Neutrophil (primary cell): ENCODE measurements around the gene ACOT11.

Experiments used
- H3K27ac ChIP-seq: fragments of 200-600 bp; sonication (generic); 2 replicates; pipeline ENCODE4 v1.5.1; 2016; ENCODE audit warnings: mild to moderate bottlenecking, moderate library complexity
- H3K27me3 ChIP-seq: fragments of 200-600 bp; sonication (generic); 2 replicates; pipeline ENCODE4 v1.6.0; 2016; ENCODE audit warnings: mild to moderate bottlenecking
- H3K36me3 ChIP-seq: fragments of 200-600 bp; sonication (generic); 2 replicates; pipeline ENCODE4 v1.5.1; 2017
- H3K4me1 ChIP-seq, 2 experiments: fragments of 200-600 bp in 1 of 2; sonication (generic) in 1 of 2; 1 replicate in 1 of 2; 2 replicates in 1 of 2; pipeline versions ENCODE4 v1.5.1 to v1.6.1; 2013 to 2016; ENCODE audit warnings: low read depth in 1 of 2, low read length in 1 of 2, mild to moderate bottlenecking in 1 of 2, moderate library complexity in 1 of 2; ENCODE audit not compliant: control insufficient read depth in 1 of 2, insufficient read depth in 1 of 2
- H3K4me3 ChIP-seq, 2 experiments: fragments of 200-600 bp in 1 of 2; sonication (generic) in 1 of 2; 1 replicate in 1 of 2; 2 replicates in 1 of 2; pipeline ENCODE4 v1.5.1; 2013 to 2016; ENCODE audit warnings: low read depth in 1 of 2, low read length in 1 of 2, mild to moderate bottlenecking in 1 of 2, moderate library complexity in 1 of 2
- H3K9me3 ChIP-seq: fragments of 200-600 bp; sonication (generic); 2 replicates; pipeline ENCODE4 v1.5.1; 2016
- CTCF ChIP-seq: fragments of 200-600 bp; sonication (generic); IDR thresholded peaks from 2 replicates; pipeline ENCODE4 v1.5.1; 2016; ENCODE audit warnings: antibody characterized with exemption

ACOT11 gene

GRCh38 chr1:54581621-54582035, 33.6 kb downstream of the ACOT11 start:
- Histone ChIP-seq H3K27me3 (no peaks in the 10 kb centered on the region), H3K4me1 (no peaks in the 10 kb centered on the region), H3K27ac (no peak overlapping the region), H3K4me3 (no peak overlapping the region), H3K36me3 (peaks cover 6% of the 10 kb centered on the region), H3K9me3 (no peaks in the 10 kb centered on the region)
- no peak for TF ChIP-seq CTCF

GRCh38 chr1:54582566-54583306, 34.7 kb downstream of the ACOT11 start:
- no peaks in the 10 kb centered on the region for H3K9me3 ChIP-seq
- no peaks in the 10 kb centered on the region for H3K4me1 ChIP-seq
- TF ChIP-seq CTCF = no peak

GRCh38 chr1:54583307-54583686, 35.3 kb downstream of the ACOT11 start:
- Histone ChIP-seq H3K27me3 (no peaks in the 10 kb centered on the region), H3K36me3 (peaks cover 6% of the 10 kb centered on the region), H3K4me3 (no peak overlapping the region), H3K4me1 (no peaks in the 10 kb centered on the region), H3K9me3 (no peaks in the 10 kb centered on the region), H3K27ac (no peak overlapping the region)
- no peak for TF ChIP-seq CTCF

More at GRCh38 chr1:54582566-54583306, 34.7 kb downstream of the ACOT11 start:
- peaks cover 6% of the 10 kb centered on the region for H3K36me3 ChIP-seq
- H3K27me3 ChIP-seq = no peaks in the 10 kb centered on the region
- H3K27ac ChIP-seq = no peak overlapping the region
- H3K4me3 ChIP-seq = no peak overlapping the region

DNA sequence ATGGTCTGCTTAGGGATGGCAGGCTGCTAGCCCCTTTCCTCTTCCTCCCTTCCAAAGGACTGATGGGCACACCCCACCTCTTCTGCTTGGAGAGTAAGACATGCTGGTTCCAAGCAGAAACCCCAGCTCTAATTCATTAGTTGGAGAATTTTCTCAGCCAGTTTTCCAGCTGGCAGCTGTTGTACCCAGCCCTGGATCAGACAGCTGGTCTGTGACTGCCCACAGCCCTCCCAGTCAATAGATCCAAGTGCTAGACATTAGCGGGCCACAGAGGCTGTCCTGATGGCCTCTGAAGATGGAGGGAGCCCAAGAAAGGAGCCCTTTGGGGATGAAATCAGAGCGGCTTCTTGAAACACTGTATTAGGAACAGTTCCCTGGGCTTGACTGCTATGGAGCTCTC, 35.8 kb downstream of the ACOT11 start:
- H3K4me1 ChIP-seq = no peaks in the 10 kb centered on the region
- H3K27me3 ChIP-seq = no peaks in the 10 kb centered on the region
- peaks cover 6% of the 10 kb centered on the region for H3K36me3 ChIP-seq
- H3K4me3 ChIP-seq = no peak overlapping the region
- no peak for TF ChIP-seq CTCF
- no peak overlapping the region for H3K27ac ChIP-seq
- H3K9me3 ChIP-seq = no peaks in the 10 kb centered on the region

DNA sequence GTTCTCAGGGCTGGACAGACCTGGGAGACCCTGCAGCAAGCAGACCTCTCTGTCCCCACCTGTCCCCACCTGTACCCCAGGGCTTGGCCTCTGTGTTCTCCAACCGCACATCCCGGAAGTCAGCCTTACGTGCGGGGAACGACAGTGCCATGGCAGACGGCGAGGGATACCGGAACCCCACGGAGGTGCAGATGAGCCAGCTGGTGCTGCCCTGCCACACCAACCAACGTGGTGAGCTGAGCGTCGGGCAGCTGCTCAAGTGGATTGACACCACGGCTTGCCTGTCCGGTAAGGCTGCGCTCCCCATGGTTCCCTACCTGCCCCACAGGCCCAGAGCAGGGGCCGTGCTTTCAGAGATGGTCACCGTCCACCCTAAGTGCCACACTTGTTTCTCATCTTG, 36.5 kb downstream of the ACOT11 start:
- Histone ChIP-seq H3K4me1 (no peaks in the 10 kb centered on the region), H3K9me3 (no peaks in the 10 kb centered on the region), H3K4me3 (no peak overlapping the region), H3K36me3 (peaks cover 6% of the 10 kb centered on the region), H3K27ac (no peak overlapping the region), H3K27me3 (no peaks in the 10 kb centered on the region)
- TF ChIP-seq CTCF = no peak
